Measurements from ENCODE around the gene DYNC1I2.

DYNC1I2 gene

GRCh38 chr2:171688129-171688465, 828 bp downstream of the DYNC1I2 start:
- H3K9ac ChIP-seq (ENCODE audit: low read length): peak overlapping the region; percentile 10
- no peaks in the 10 kb centered on the region for H3K27me3 ChIP-seq (ENCODE audit: control insufficient read depth, insufficient read depth, low read length)
- peaks cover 7% of the 10 kb centered on the region for H3K4me1 ChIP-seq (ENCODE audit: control insufficient read depth, insufficient read depth, low read length)
- H3K36me3 ChIP-seq (ENCODE audit: control insufficient read depth, insufficient read depth, low read length): no peaks in the 10 kb centered on the region
- peak overlapping the region; percentile 75 for H3K4me3 ChIP-seq (ENCODE audit: low read length)
- H3K27ac ChIP-seq (ENCODE audit: low read depth, low read length): peak overlapping the region; percentile 79

DNA sequence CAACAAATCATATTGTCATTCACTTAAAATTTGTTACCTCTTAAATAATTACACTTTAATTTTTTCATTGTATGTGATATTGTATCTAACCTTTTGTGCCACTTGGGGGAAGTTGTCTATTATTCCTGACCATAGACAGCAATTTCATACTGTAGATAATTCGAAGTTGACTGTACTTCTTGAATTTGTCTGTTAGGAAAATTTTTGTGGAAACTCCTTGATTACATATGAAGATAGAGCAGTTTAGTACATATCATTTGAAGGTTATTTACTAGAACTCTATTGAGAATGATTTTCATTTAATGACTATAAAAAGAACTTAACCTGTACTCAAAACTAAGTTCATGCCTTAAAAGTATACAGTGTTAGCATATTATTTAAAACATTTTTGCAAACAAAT, 5.1 kb downstream of the DYNC1I2 start:
- peaks cover 7% of the 10 kb centered on the region for H3K4me1 ChIP-seq (ENCODE audit: control insufficient read depth, insufficient read depth, low read length)
- no peak overlapping the region for H3K9ac ChIP-seq (ENCODE audit: low read length)
- H3K36me3 ChIP-seq (ENCODE audit: control insufficient read depth, insufficient read depth, low read length): no peaks in the 10 kb centered on the region
- no peaks in the 10 kb centered on the region for H3K27me3 ChIP-seq (ENCODE audit: control insufficient read depth, insufficient read depth, low read length)
- H3K4me3 ChIP-seq (ENCODE audit: low read length): no peak overlapping the region
- no peak overlapping the region for H3K27ac ChIP-seq (ENCODE audit: low read depth, low read length)

DNA sequence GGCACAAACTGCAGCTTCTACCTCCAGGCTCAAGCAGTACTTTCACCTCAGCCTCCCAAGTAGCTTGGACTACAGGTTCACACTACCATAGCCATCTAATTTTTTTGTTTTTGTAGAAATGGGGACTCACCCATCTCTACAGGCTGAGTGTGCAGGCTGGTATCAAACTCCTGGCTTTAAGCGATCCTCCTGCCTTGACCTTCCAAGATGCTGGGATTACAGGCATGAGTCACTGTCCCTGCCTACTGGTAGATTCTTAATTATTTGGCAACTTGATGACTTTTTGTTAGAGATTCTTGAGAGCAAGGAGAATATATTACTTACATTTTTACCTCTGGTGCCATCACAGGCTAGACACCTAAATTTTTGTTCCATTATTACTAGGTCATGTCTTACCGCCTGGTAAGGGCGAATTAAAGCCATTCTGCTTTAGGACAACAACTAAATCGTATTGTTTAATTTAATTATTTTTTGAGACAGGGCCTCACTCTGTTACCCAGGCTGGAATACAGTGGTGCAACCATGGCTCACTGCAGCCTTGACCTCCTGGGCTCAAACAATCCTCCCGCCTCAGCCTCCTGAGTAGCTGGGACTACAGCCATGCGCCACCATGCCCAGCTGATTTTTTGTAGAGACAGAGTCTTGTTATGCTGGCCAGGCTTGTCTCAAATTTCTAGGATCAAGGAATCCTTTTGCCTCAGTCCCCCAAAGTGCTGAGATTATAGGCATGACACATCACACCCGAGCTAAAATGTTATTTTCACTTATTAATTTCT, 15.7 kb downstream of the DYNC1I2 start:
- Histone ChIP-seq H3K9ac (ENCODE audit: low read length) (no peak overlapping the region), H3K27me3 (ENCODE audit: control insufficient read depth, insufficient read depth, low read length) (no peaks in the 10 kb centered on the region), H3K4me1 (ENCODE audit: control insufficient read depth, insufficient read depth, low read length) (peaks cover 8% of the 10 kb centered on the region), H3K36me3 (ENCODE audit: control insufficient read depth, insufficient read depth, low read length) (no peaks in the 10 kb centered on the region), H3K4me3 (ENCODE audit: low read length) (no peak overlapping the region), H3K27ac (ENCODE audit: low read depth, low read length) (no peak overlapping the region)

GRCh38 chr2:171703574-171704347, 16.5 kb downstream of the DYNC1I2 start:
- Histone ChIP-seq H3K4me3 (ENCODE audit: low read length) (no peak overlapping the region), H3K4me1 (ENCODE audit: control insufficient read depth, insufficient read depth, low read length) (peaks cover 8% of the 10 kb centered on the region), H3K27ac (ENCODE audit: low read depth, low read length) (peak overlapping the region; percentile 12), H3K27me3 (ENCODE audit: control insufficient read depth, insufficient read depth, low read length) (no peaks in the 10 kb centered on the region), H3K36me3 (ENCODE audit: control insufficient read depth, insufficient read depth, low read length) (no peaks in the 10 kb centered on the region), H3K9ac (ENCODE audit: low read length) (no peak overlapping the region)

DNA sequence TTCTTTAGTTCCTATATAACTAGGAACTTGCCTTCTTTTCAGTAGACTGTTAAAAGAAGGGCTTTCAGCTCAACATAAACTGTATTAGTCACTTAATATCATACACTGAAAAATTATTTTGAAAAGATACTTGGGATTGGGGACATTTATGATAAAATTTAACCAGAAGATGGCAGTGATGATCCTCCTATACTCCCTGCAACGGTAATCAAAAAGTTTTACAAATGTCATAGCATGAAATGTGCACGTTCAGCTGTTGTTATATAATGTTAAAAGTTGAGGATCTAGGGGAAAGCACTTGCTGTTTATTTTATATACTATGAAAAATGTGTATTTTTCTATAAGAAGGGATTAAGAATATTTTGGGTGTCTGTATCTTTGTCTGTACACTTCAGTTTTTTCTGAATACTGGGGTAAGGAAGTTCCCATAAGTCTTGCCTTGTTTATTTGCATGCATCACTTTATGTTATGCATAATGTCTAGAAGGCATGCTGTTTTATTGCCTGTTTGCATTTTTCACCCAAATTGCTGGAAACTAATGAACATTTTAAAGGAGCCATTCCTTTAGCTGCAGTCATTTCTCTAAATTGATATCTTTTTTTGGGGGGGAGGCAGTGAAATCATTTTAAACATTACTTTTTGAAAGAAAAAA, 19.0 kb downstream of the DYNC1I2 start:
- no peak overlapping the region for H3K9ac ChIP-seq (ENCODE audit: low read length)
- H3K4me1 ChIP-seq (ENCODE audit: control insufficient read depth, insufficient read depth, low read length): peaks cover 8% of the 10 kb centered on the region
- H3K27me3 ChIP-seq (ENCODE audit: control insufficient read depth, insufficient read depth, low read length): no peaks in the 10 kb centered on the region
- no peak overlapping the region for H3K4me3 ChIP-seq (ENCODE audit: low read length)
- no peak overlapping the region for H3K27ac ChIP-seq (ENCODE audit: low read depth, low read length)
- H3K36me3 ChIP-seq (ENCODE audit: control insufficient read depth, insufficient read depth, low read length): no peaks in the 10 kb centered on the region

- Histone ChIP-seq H3K27ac (ENCODE audit: low read depth, low read length) (no peak overlapping the region), H3K36me3 (ENCODE audit: control insufficient read depth, insufficient read depth, low read length) (no peaks in the 10 kb centered on the region), H3K4me1 (ENCODE audit: control insufficient read depth, insufficient read depth, low read length) (peaks cover 8% of the 10 kb centered on the region)
Observed at GRCh38 chr2:171707752-171708151, 20.5 kb downstream of the DYNC1I2 start.

DNA sequence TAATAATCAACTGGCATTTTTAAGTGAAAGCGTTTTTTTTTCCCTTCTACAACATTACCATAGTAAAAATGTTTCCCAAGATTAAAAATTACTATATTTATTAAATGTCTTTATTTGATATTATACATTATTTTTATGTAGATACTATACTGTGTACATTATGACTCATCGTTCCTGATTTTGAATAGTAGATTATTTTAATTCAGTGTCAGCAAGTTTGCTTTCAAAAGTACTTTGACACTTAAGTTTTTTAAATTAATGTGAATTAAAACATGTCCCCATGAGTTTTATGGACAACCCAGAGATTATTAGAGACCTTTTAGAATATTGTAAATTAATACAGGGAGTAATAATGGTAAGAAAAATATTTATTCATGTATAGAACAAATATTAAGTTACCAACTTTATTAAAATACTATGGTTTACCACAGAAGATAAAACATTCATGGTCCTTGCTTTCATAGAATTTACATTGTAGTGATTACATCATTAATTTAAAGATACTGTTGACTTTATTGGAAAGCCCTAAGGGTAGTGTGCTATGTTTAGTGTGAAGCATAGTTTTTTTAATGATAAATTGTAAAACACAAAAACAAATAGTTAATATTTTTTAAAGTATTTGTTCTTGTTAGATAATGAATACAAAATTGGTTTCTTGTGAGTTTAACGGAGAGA, 21.9 kb downstream of the DYNC1I2 start:
- no peaks in the 10 kb centered on the region for H3K4me1 ChIP-seq (ENCODE audit: control insufficient read depth, insufficient read depth, low read length)
- H3K27me3 ChIP-seq (ENCODE audit: control insufficient read depth, insufficient read depth, low read length): no peaks in the 10 kb centered on the region
- H3K36me3 ChIP-seq (ENCODE audit: control insufficient read depth, insufficient read depth, low read length): no peaks in the 10 kb centered on the region
- H3K9ac ChIP-seq (ENCODE audit: low read length): no peak overlapping the region
- no peak overlapping the region for H3K27ac ChIP-seq (ENCODE audit: low read depth, low read length)
- no peak overlapping the region for H3K4me3 ChIP-seq (ENCODE audit: low read length)

More at GRCh38 chr2:171707752-171708151, 20.5 kb downstream of the DYNC1I2 start:
- no peak overlapping the region for H3K4me3 ChIP-seq (ENCODE audit: low read length)
- H3K9ac ChIP-seq (ENCODE audit: low read length): no peak overlapping the region
- H3K27me3 ChIP-seq (ENCODE audit: control insufficient read depth, insufficient read depth, low read length): no peaks in the 10 kb centered on the region

DNA sequence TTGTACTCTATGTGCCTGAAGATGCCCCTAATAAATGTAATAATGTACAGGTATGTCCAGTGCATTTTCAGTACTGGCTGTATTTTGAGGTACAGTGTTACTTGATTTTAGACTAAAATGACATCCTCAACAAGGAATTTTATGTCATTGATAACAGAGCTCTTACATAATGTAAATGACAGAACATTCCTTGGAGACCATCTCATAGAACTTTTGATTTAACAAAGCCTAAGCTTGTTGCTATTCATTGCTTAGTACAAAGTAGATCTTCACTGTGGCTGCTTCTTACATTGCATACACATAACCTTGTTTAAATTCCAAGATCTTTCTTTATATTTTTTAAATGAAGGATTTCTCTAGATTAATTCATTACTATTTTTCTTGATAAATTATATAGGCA, 24.1 kb downstream of the DYNC1I2 start:
- Histone ChIP-seq H3K27ac (ENCODE audit: low read depth, low read length) (no peak overlapping the region), H3K27me3 (ENCODE audit: control insufficient read depth, insufficient read depth, low read length) (no peaks in the 10 kb centered on the region), H3K4me1 (ENCODE audit: control insufficient read depth, insufficient read depth, low read length) (no peaks in the 10 kb centered on the region), H3K36me3 (ENCODE audit: control insufficient read depth, insufficient read depth, low read length) (no peaks in the 10 kb centered on the region), H3K9ac (ENCODE audit: low read length) (no peak overlapping the region), H3K4me3 (ENCODE audit: low read length) (no peak overlapping the region)

GRCh38 chr2:171712051-171712450, 24.8 kb downstream of the DYNC1I2 start:
- Histone ChIP-seq H3K27ac (ENCODE audit: low read depth, low read length) (no peak overlapping the region), H3K4me3 (ENCODE audit: low read length) (no peak overlapping the region), H3K36me3 (ENCODE audit: control insufficient read depth, insufficient read depth, low read length) (no peaks in the 10 kb centered on the region)

GRCh38 chr2:171718720-171719119, 31.5 kb downstream of the DYNC1I2 start:
- H3K27me3 ChIP-seq (ENCODE audit: control insufficient read depth, insufficient read depth, low read length): no peaks in the 10 kb centered on the region
- no peak overlapping the region for H3K9ac ChIP-seq (ENCODE audit: low read length)
- no peak overlapping the region for H3K27ac ChIP-seq (ENCODE audit: low read depth, low read length)
- H3K4me1 ChIP-seq (ENCODE audit: control insufficient read depth, insufficient read depth, low read length): no peaks in the 10 kb centered on the region
- H3K36me3 ChIP-seq (ENCODE audit: control insufficient read depth, insufficient read depth, low read length): peaks cover 2% of the 10 kb centered on the region
- H3K4me3 ChIP-seq (ENCODE audit: low read length): no peak overlapping the region

More at GRCh38 chr2:171712051-171712450, 24.8 kb downstream of the DYNC1I2 start:
- Histone ChIP-seq H3K4me1 (ENCODE audit: control insufficient read depth, insufficient read depth, low read length) (no peaks in the 10 kb centered on the region), H3K27me3 (ENCODE audit: control insufficient read depth, insufficient read depth, low read length) (no peaks in the 10 kb centered on the region), H3K9ac (ENCODE audit: low read length) (no peak overlapping the region)

DNA sequence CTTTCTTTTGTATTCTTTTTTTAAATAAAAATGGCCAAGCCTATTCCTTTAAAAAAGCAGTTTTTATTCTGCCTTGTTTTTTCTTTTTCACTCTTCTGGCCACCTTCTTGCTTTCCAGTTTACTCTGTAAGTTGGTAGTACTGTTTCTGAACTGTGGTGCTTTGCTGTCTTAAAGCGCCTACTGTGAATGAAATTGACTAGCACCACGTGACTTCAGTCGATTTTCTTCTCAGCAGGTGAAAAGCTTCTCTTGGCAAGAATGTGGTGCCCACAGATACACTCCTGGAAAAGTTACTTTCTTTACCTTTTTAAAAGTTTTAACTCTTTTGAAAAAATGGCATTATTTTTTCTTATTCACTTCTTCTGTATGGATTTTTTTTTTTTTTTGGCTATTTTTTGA, 32.4 kb downstream of the DYNC1I2 start:
- Histone ChIP-seq H3K27me3 (ENCODE audit: control insufficient read depth, insufficient read depth, low read length) (no peaks in the 10 kb centered on the region), H3K36me3 (ENCODE audit: control insufficient read depth, insufficient read depth, low read length) (peaks cover 2% of the 10 kb centered on the region), H3K9ac (ENCODE audit: low read length) (no peak overlapping the region)

More for the DNA sequence above, 32.4 kb downstream of the DYNC1I2 start:
- Histone ChIP-seq H3K4me1 (ENCODE audit: control insufficient read depth, insufficient read depth, low read length) (no peaks in the 10 kb centered on the region), H3K27ac (ENCODE audit: low read depth, low read length) (no peak overlapping the region), H3K4me3 (ENCODE audit: low read length) (no peak overlapping the region)

Data from rectal smooth muscle tissue (tissue), 1 donor.